BJ (cell line): Measurements from ENCODE around the gene PRDM16. TPM values are rescaled to one million over a fixed set of nuclear protein-coding genes. Genes with fewer than 3 reads are reported as not detected.
A peak's percentile ranks its signal among the peaks of the same experiment; 100 is the strongest.
"Not testable (repeated sequence)": the region's sequence is repeated elsewhere in the genome, so short reads cannot be mapped to it uniquely, and the experiment has no call there.

ENCODE experiments used
- CTCF ChIA-PET: fragments of 350-600 bp; formaldehyde crosslinking; extraction: SDS; loops from one replicate; lab custom pipeline; 2021; ENCODE audit warnings: antibody characterized with exemption, inconsistent platforms; lab: Yijun Ruan, JAX
- POLR2A ChIA-PET: fragments of 300-600 bp; sonication (Branson Sonifier 250); formaldehyde crosslinking; extraction: SDS; loops from one replicate; lab custom pipeline; 2021; ENCODE audit warnings: antibody characterized with exemption; lab: Charles Lee
- DNase-seq: peaks from one replicate; pipeline ENCODE4 v3.0.0-alpha.2; 2011; ENCODE audit warnings: low read depth
- H3K27me3 ChIP-seq: 2 replicates; pipeline ENCODE4 v1.6.0; 2011; ENCODE audit warnings: low read length; ENCODE audit not compliant: control insufficient read depth, insufficient read depth
- H3K36me3 ChIP-seq: 2 replicates; pipeline ENCODE4 v1.5.1; 2011; ENCODE audit warnings: low read length; ENCODE audit not compliant: control insufficient read depth, insufficient read depth
- H3K4me3 ChIP-seq: 2 replicates; pipeline ENCODE4 v1.5.1; 2011; ENCODE audit warnings: low read depth, mild to moderate bottlenecking, control low read depth, low read length
- CTCF ChIP-seq: IDR thresholded peaks from 2 replicates; pipeline ENCODE4 v1.5.1; 2011; ENCODE audit warnings: low read depth, mild to moderate bottlenecking, control low read depth, inconsistent platforms, low read length, moderate library complexity; ENCODE audit not compliant: insufficient read depth
- polyA plus RNA-seq: library from polyadenylated mRNA; depleted of rRNA; stranded (reverse); fragments of >200 nt; gene quantifications from 2 replicates; pipeline ENCODE4 v1.2.3, GENCODE V29; 2011

The PRDM16 gene
- polyA plus RNA-seq, 1 experiment: 0.02 TPM

- ChIA-PET CTCF (interaction anchor here (0.8 to 1.2 kb wide), 2 partner anchors 15 to 45 kb away, joined by 3 read pairs; no protein-coding TSS in a partner anchor), POLR2A (no interaction called here)
- no peaks in the 10 kb centered on the region for H3K36me3 ChIP-seq
- DNase-seq: no peak
- no peak overlapping the region for H3K4me3 ChIP-seq
- TF ChIP-seq CTCF: peak; percentile 54
- peaks cover 6% of the 10 kb centered on the region; the same call in 1 of the 2 replicates for H3K27me3 ChIP-seq
Observed at GRCh38 chr1:3283849-3284248, 214.8 kb downstream of the PRDM16 start.

- ChIA-PET CTCF (no interaction called here), POLR2A (no interaction called here)
- H3K27me3 ChIP-seq: peaks cover 6% of the 10 kb centered on the region; the same call in 1 of the 2 replicates
- no peak for TF ChIP-seq CTCF
- DNase-seq: no peak
- H3K36me3 ChIP-seq: no peaks in the 10 kb centered on the region
- H3K4me3 ChIP-seq: no peak overlapping the region
Observed at GRCh38 chr1:3284691-3285090, 215.7 kb downstream of the PRDM16 start.

GRCh38 chr1:3285106-3285740, 216.2 kb downstream of the PRDM16 start:
- TF ChIP-seq CTCF: no peak
- POLR2A ChIA-PET: no interaction called here
- CTCF ChIA-PET: no interaction called here
- H3K27me3 ChIP-seq: peaks cover 6% of the 10 kb centered on the region; the same call in 1 of the 2 replicates
- no peaks in the 10 kb centered on the region for H3K36me3 ChIP-seq
- H3K4me3 ChIP-seq: no peak overlapping the region
- DNase-seq: no peak

- H3K4me3 ChIP-seq, H3K36me3 ChIP-seq, DNase-seq, H3K27me3 ChIP-seq, POLR2A ChIA-PET, CTCF ChIA-PET: not testable (repeated sequence)
Observed at GRCh38 chr1:3287095-3287494, 218.1 kb downstream of the PRDM16 start.

GRCh38 chr1:3287656-3288160, 218.7 kb downstream of the PRDM16 start:
- Histone ChIP-seq H3K27me3 (peaks cover 6% of the 10 kb centered on the region; the same call in 1 of the 2 replicates), H3K36me3 (no peaks in the 10 kb centered on the region), H3K4me3 (no peak overlapping the region)
- POLR2A ChIA-PET: no interaction called here
- CTCF ChIA-PET: no interaction called here
- no peak for DNase-seq
- no peak for TF ChIP-seq CTCF
